Measurements from ENCODE around the gene UGT1A9.

DNA sequence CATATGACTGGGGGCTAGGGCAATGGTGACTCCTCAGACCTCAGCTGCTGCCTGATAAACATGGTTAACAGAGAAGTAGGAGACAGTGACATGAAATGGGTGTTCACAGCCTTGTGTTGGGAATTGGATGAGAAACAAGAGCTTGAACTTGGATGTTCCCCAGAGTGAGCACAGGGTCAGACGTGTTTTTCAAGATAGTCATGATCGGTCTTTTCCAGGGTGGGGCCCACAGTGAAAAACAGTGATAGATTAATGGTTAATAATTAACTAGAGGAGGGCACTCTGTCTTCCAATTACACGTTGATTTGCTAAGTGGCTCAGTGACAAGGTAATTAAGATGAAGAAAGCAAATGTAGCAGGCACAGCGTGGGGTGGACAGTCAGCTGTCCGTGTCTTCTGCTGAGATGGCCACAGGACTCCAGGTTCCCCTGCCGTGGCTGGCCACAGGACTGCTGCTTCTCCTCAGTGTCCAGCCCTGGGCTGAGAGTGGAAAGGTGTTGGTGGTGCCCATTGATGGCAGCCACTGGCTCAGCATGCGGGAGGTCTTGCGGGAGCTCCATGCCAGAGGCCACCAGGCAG is 57.1 kb downstream of the UGT1A9 start, which contains the start of gene UGT1A3:
- TF ChIP-seq, protein P1, sequence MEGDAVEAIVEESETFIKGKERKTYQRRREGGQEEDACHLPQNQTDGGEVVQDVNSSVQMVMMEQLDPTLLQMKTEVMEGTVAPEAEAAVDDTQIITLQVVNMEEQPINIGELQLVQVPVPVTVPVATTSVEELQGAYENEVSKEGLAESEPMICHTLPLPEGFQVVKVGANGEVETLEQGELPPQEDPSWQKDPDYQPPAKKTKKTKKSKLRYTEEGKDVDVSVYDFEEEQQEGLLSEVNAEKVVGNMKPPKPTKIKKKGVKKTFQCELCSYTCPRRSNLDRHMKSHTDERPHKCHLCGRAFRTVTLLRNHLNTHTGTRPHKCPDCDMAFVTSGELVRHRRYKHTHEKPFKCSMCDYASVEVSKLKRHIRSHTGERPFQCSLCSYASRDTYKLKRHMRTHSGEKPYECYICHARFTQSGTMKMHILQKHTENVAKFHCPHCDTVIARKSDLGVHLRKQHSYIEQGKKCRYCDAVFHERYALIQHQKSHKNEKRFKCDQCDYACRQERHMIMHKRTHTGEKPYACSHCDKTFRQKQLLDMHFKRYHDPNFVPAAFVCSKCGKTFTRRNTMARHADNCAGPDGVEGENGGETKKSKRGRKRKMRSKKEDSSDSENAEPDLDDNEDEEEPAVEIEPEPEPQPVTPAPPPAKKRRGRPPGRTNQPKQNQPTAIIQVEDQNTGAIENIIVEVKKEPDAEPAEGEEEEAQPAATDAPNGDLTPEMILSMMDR (conservative IDR thresholded peaks at IDR 0.05; ENCODE audit: low read depth, low read length), result no peak
- TF ChIP-seq FOS (IDR thresholded peaks at IDR 0.05; ENCODE audit: low read depth, low read length) (no peak), POLR2A (IDR thresholded peaks at IDR 0.05; ENCODE audit: low read depth, low read length) (no peak), SMC3 (IDR thresholded peaks at IDR 0.05; ENCODE audit: low read depth, low read length) (no peak), RAD21 (IDR thresholded peaks at IDR 0.05; ENCODE audit: low read length) (no peak), RFX5 (IDR thresholded peaks at IDR 0.05; ENCODE audit: low read depth, low read length) (no peak), MXI1 (IDR thresholded peaks at IDR 0.05; ENCODE audit: borderline replicate concordance, low read depth, low read length) (no peak)
